Colonic mucosa (tissue), 4 donors: Measurements from ENCODE around the gene PDE6B. TPM values are rescaled to one million over a fixed set of nuclear protein-coding genes. Genes with fewer than 3 reads are reported as not detected.

ENCODE experiments used
- DNase-seq: peaks from one replicate; pipeline ENCODE4 v3.0.0-alpha.2; 2020
- H3K27ac ChIP-seq: fragments of 200-600 bp; one replicate; pipeline ENCODE4 v1.8.0; 2021
- H3K27me3 ChIP-seq: fragments of 200-600 bp; one replicate; pipeline ENCODE4 v1.8.0; 2021
- H3K36me3 ChIP-seq: fragments of 200-600 bp; one replicate; pipeline ENCODE4 v1.8.0; 2021
- H3K4me1 ChIP-seq: fragments of 200-600 bp; one replicate; pipeline ENCODE4 v1.8.0; 2021; ENCODE audit warnings: mild to moderate bottlenecking
- H3K4me3 ChIP-seq: fragments of 200-600 bp; one replicate; pipeline ENCODE4 v1.8.0; 2021
- H3K9ac ChIP-seq, 2 donors: one replicate each; pipeline ENCODE4 v1.7.0; 2013; ENCODE audit warnings: control low read depth in 2 of 2, low read depth in 2 of 2, low read length in 2 of 2
- H3K9me3 ChIP-seq: fragments of 200-600 bp; one replicate; pipeline ENCODE4 v1.8.0; 2021
- intact Hi-C: fragments of 100-400 bp; cut with DNase I; formaldehyde crosslinking; loops from one replicate; pipeline ENCODE4 v1.14.1; 2022
- total RNA-seq, 2 donors: library from RNA; stranded (reverse); fragmentation: NEBNext Ultra II Directional in 1 of 2; extraction: Animal tissue kit (Norgen Biotek cat#: 25700) in 1 of 2; gene quantifications; one replicate each; pipeline ENCODE4 v1.2.1, GENCODE V29; 2021
- TF ChIP-seq, protein P1 (sequence below): fragments of 200-600 bp; IDR thresholded peaks from one replicate; pipeline ENCODE4 v1.8.0; 2022; ENCODE audit warnings: antibody characterized with exemption, mild to moderate bottlenecking
- donor health status: healthy.
- donor health status: DM: no; HTN: no; CAD: no.
- donor health status: DM: no; HTN: no; CAD: no.

PDE6B gene
- total RNA-seq, 2 donors from 2014 or later = 1.2 to 2.3 TPM

DNA sequence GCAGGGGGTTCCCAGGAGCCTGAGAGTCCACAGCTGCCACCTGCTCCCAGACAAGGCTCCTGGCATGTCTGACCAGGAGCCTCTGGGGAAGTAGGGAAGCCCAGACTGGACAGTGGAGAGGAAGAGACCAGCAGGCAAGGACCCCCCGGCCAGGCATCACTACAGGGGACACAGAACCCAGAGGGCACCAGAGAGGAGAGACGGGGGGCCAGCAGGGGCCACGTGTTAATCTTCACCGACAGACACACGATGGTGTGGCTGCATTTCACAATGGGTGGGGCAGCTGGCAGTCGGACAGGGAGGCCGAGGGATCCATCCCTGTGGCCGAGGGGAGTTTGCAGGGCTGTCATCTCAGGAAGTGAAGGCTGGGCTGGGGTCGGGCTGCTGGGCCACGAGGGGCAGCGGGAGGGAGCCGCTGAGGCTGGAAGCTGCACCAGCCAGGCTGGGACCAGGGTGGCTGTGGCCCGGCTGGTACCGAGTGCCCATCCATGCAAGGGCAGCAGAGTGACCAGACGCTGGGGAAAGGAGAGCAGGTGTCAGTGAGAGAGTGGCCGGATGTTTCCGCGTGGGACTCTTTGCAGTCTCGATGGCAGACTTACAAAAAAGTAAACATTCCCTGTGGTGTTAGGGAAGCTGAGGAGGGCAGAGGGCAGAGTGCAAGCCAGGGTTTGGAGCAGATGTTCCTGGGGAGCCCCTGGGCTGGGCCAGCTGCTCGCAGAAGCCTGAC lies 4.7 kb downstream of the PDE6B start:
- H3K27ac ChIP-seq = no peak overlapping the region
- TF ChIP-seq, protein P1, sequence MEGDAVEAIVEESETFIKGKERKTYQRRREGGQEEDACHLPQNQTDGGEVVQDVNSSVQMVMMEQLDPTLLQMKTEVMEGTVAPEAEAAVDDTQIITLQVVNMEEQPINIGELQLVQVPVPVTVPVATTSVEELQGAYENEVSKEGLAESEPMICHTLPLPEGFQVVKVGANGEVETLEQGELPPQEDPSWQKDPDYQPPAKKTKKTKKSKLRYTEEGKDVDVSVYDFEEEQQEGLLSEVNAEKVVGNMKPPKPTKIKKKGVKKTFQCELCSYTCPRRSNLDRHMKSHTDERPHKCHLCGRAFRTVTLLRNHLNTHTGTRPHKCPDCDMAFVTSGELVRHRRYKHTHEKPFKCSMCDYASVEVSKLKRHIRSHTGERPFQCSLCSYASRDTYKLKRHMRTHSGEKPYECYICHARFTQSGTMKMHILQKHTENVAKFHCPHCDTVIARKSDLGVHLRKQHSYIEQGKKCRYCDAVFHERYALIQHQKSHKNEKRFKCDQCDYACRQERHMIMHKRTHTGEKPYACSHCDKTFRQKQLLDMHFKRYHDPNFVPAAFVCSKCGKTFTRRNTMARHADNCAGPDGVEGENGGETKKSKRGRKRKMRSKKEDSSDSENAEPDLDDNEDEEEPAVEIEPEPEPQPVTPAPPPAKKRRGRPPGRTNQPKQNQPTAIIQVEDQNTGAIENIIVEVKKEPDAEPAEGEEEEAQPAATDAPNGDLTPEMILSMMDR = no peak
- intact Hi-C loops = no loop called here
- no peaks in the 10 kb centered on the region for H3K9me3 ChIP-seq
- no peaks in the 10 kb centered on the region for H3K36me3 ChIP-seq
- no peak overlapping the region for H3K4me3 ChIP-seq
- H3K4me1 ChIP-seq = no peaks in the 10 kb centered on the region
- DNase-seq = no peak
- no peak overlapping the region for H3K9ac ChIP-seq
- no peaks in the 10 kb centered on the region for H3K27me3 ChIP-seq

DNA sequence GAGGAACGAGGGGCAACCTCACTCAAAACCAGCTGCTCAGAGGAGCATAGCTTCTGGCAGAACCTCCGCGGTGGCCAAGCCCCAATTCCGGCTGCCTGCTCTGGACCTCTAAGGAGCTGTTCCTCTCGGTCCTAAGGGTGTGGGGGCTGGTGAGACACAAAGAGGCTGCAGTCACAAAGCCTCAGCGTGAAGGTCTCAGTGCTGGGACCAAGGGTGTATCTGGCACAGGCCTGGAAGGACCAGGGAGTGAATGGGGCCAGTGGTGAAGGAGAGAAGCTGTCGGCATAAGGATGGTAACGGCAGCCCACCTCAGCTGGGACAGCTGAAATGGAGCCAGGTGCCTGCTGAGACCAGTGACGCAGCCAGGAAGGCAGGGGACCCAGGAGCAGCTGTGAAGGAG lies 5.3 kb downstream of the PDE6B start:
- TF ChIP-seq, protein P1 = no peak
- no peak for DNase-seq
- no peaks in the 10 kb centered on the region for H3K36me3 ChIP-seq
- H3K27me3 ChIP-seq = no peaks in the 10 kb centered on the region
- no peak overlapping the region for H3K9ac ChIP-seq
- intact Hi-C loops = no loop called here
- no peak overlapping the region for H3K4me3 ChIP-seq
- H3K27ac ChIP-seq = no peak overlapping the region
- no peaks in the 10 kb centered on the region for H3K9me3 ChIP-seq
- H3K4me1 ChIP-seq = no peaks in the 10 kb centered on the region

DNA sequence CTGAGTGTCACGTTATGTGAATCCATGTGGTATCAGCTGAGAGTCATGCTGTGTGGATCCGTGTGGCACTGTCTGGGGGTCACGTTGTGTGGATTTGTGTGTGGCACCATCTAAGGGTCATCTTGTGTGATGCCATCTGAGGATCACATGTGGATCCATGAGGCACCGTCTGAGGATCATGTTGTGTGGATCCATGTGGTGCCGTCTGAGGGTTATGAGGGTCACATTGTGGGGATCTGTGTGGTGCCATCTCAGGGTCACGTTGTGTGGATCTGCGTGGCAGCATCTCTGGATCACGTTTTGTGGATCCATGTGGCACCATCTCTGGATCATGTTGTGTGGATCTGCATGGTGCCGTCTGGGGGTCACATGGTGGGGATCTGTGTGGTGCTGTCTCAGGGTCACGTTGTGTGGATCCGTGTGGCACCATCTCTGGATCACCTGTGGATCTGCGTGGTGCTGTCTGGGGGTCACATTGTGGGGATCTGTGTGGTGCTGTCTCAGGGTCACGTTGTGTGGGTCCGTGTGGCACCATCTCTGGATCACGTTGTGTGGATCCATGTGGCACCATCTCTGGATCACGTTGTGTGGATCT lies 6.9 kb downstream of the PDE6B start:
- intact Hi-C loops = no loop called here
- DNase-seq = no peak
- no peaks in the 10 kb centered on the region for H3K4me1 ChIP-seq
- no peak overlapping the region for H3K9ac ChIP-seq
- H3K4me3 ChIP-seq = no peak overlapping the region
- no peaks in the 10 kb centered on the region for H3K27me3 ChIP-seq
- H3K9me3 ChIP-seq = no peaks in the 10 kb centered on the region
- H3K36me3 ChIP-seq = no peaks in the 10 kb centered on the region
- TF ChIP-seq, protein P1 = no peak
- no peak overlapping the region for H3K27ac ChIP-seq

DNA sequence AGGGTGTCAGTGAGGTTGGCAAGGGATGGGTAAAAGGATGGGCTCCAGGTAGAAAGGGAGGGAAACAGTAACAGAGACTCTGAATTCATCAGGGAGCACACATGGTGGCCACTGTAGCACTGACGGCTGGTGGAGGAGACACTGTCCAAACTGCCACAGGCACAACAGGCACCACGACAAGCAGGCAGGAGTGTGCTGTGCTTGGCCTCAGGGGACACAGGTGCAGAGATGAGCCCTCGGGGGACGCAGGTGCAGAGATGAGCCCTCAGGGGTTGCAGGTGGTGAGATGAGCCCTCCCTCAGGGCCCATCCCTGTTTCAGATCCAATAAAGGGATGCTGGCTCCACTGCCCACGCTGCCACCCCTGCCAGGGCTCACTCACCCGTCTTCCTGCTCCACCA lies 7.6 kb downstream of the PDE6B start:
- H3K4me1 ChIP-seq = no peaks in the 10 kb centered on the region
- no peak overlapping the region for H3K9ac ChIP-seq
- no peaks in the 10 kb centered on the region for H3K36me3 ChIP-seq
- intact Hi-C loops = no loop called here
- H3K9me3 ChIP-seq = no peaks in the 10 kb centered on the region
- TF ChIP-seq, protein P1 = no peak
- no peak overlapping the region for H3K4me3 ChIP-seq
- no peak overlapping the region for H3K27ac ChIP-seq
- no peaks in the 10 kb centered on the region for H3K27me3 ChIP-seq
- no peak for DNase-seq

DNA sequence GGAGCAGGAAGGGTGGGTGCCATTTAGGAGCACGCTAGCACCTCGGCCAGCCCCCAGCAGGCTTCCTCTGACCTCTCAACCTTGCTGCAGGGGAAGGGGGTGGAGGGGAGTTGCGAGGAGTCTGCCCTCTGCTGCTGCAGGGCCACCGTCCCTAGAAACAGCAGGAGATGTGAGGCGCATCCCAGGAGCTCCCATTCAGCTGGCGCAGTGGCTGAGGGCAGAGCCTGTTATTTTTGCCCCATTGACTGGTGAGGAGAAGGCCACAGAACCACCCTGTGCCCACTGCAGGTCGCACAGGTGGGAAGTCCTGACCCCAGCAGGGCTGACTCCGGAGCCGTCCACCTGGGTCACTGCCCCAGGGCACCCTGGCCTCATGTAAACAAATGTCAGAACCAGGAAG lies 8.0 kb downstream of the PDE6B start:
- no peak overlapping the region for H3K9ac ChIP-seq
- no peaks in the 10 kb centered on the region for H3K27me3 ChIP-seq
- H3K4me1 ChIP-seq = no peaks in the 10 kb centered on the region
- no peaks in the 10 kb centered on the region for H3K9me3 ChIP-seq
- H3K4me3 ChIP-seq = no peak overlapping the region
- H3K36me3 ChIP-seq = no peaks in the 10 kb centered on the region
- no peak overlapping the region for H3K27ac ChIP-seq
- DNase-seq = no peak
- intact Hi-C loops = no loop called here
- TF ChIP-seq, protein P1 = no peak
